ENCODE measurements around the gene SHC2.
"Not testable (repeated sequence)": the region's sequence is repeated elsewhere in the genome, so short reads cannot be mapped to it uniquely, and the experiment has no call there.

Gene SHC2

GRCh38 chr19:468587-469256 lies 7.9 kb upstream of the SHC2 start:
- no peak for DNase-seq

GRCh38 chr19:467554-467953 lies 6.7 kb upstream of the SHC2 start:
- no peak for DNase-seq

- no peak for DNase-seq
Measured at GRCh38 chr19:465056-465816, 4.4 kb upstream of the SHC2 start.

GRCh38 chr19:464208-464545 lies 3.3 kb upstream of the SHC2 start:
- DNase-seq: no peak

GRCh38 chr19:463483-464207 lies 2.8 kb upstream of the SHC2 start:
- no peak for DNase-seq

- DNase-seq: no peak
Measured at GRCh38 chr19:461721-462551, 1.1 kb upstream of the SHC2 start.

- no peak for DNase-seq
Measured at GRCh38 chr19:459724-460511, 915 bp downstream of the SHC2 start.

GRCh38 chr19:458091-459042 lies 2.5 kb downstream of the SHC2 start:
- DNase-seq: no peak

- DNase-seq: no peak
Measured at GRCh38 chr19:457636-458035, 3.2 kb downstream of the SHC2 start.

- no peak for DNase-seq
Measured at GRCh38 chr19:456547-457110, 4.2 kb downstream of the SHC2 start.

- DNase-seq: no peak
Measured at GRCh38 chr19:455851-456546, 4.8 kb downstream of the SHC2 start.

- no peak for DNase-seq
Measured at GRCh38 chr19:455031-455705, 5.7 kb downstream of the SHC2 start.

GRCh38 chr19:453606-454005 lies 7.2 kb downstream of the SHC2 start:
- DNase-seq: no peak

- no peak for DNase-seq
Measured at GRCh38 chr19:452829-453228, 8.0 kb downstream of the SHC2 start.

- DNase-seq: not testable (repeated sequence)
Measured at GRCh38 chr19:450912-451481, 9.8 kb downstream of the SHC2 start.

- DNase-seq: no peak
Measured at GRCh38 chr19:449916-450315, 10.9 kb downstream of the SHC2 start.

- no peak for DNase-seq
Measured at GRCh38 chr19:447816-448560, 12.8 kb downstream of the SHC2 start.

GRCh38 chr19:447064-447426 lies 13.8 kb downstream of the SHC2 start:
- DNase-seq: no peak
